HCT116 (cell line): ENCODE data around the gene ABI1. TPM values are rescaled to one million over a fixed set of nuclear protein-coding genes. Genes with fewer than 3 reads are reported as not detected.

Source experiments
- ATAC-seq: fragments of 200-7000 bp; cut with Tn5 transposase; 2 replicates; pipeline ENCODE4 v1.9.1; 2020; ENCODE audit warnings: mild to moderate bottlenecking, moderate library complexity
- BruUV-seq: library from RNA; stranded (reverse); fragments of 400-500 nt; replicated peaks from 2 replicates; lab custom pipeline; 2021; lab: Mats Ljungman, UMichigan
- CTCF ChIA-PET: fragments of 300-600 bp; sonication (Branson Sonifier 250); formaldehyde crosslinking; loops from one replicate; lab custom pipeline; 2021; ENCODE audit warnings: antibody characterized with exemption; lab: Charles Lee
- POLR2A ChIA-PET: fragments of 300-600, 350-600 bp; sonication (Branson Sonifier 250); formaldehyde crosslinking; loops from one replicate; lab custom pipeline; 2021; ENCODE audit warnings: antibody characterized with exemption; lab: Charles Lee
- RAD21 ChIA-PET, 2 experiments: fragments of 300-600 bp; sonication (Branson Sonifier 250); formaldehyde crosslinking; loops; one replicate each; lab custom pipeline; 2023; ENCODE audit warnings: low total read pairs in 2 of 2; ENCODE audit not compliant: uncharacterized antibody in 2 of 2, unreplicated experiment in 2 of 2, low non-redundant PET in 1 of 2; lab: Charles Lee
- DNase-seq: peaks from one replicate; pipeline ENCODE4 v3.0.0-alpha.2; 2010; ENCODE audit warnings: low read depth, low spot score
- H2AFZ ChIP-seq: fragments of 200-600 bp; shearing (Covaris generic), sonication (generic); 2 replicates; pipeline ENCODE4 v1.6.1; 2017; ENCODE audit warnings: low read depth, mixed run types, mixed read lengths, antibody characterized with exemption, low read length; ENCODE audit not compliant: poor library complexity, severe bottlenecking
- H3K27ac ChIP-seq: 2 replicates; pipeline ENCODE4 v1.5.1; 2012; ENCODE audit warnings: low read depth, low read length
- H3K27me3 ChIP-seq: fragments of 200-600 bp; sonication (generic); 2 replicates; pipeline ENCODE4 v1.6.1; 2016; ENCODE audit warnings: mixed run types, low read length, mixed read lengths; ENCODE audit not compliant: insufficient read depth
- H3K36me3 ChIP-seq, 2 experiments: fragments of 200-500 bp in 1 of 2; fragments of 200-600 bp in 1 of 2; sonication (Bioruptor generic) in 1 of 2; sonication (generic) in 1 of 2; 2 replicates each; pipeline versions ENCODE4 v1.5.1 to v1.6.1; 2014 to 2016; ENCODE audit warnings: low read length in 2 of 2, inconsistent platforms in 1 of 2, mixed read lengths in 1 of 2, mixed run types in 1 of 2; ENCODE audit not compliant: insufficient read depth in 2 of 2, control insufficient read depth in 1 of 2
- H3K4me1 ChIP-seq, 2 experiments: fragments of 200-600 bp in 1 of 2; sonication (generic) in 1 of 2; 2 replicates each; pipeline versions ENCODE4 v1.5.1 to v1.6.1; 2012 to 2017; ENCODE audit warnings: low read length in 2 of 2, inconsistent platforms in 1 of 2, mild to moderate bottlenecking in 1 of 2, mixed read lengths in 1 of 2, mixed run types in 1 of 2, moderate library complexity in 1 of 2; ENCODE audit not compliant: insufficient read depth in 2 of 2, control insufficient read depth in 1 of 2
- H3K4me2 ChIP-seq: fragments of 200-600 bp; sonication (generic); 2 replicates; pipeline ENCODE4 v1.6.1; 2017; ENCODE audit warnings: mixed run types, low read length, mixed read lengths
- H3K4me3 ChIP-seq, 2 experiments: fragments of 200-600 bp in 1 of 2; sonication (generic) in 1 of 2; replicated peaks in 1 of 2; 2 replicates each; pipeline ENCODE4 v1.5.1; 2011 to 2016; ENCODE audit warnings: low read length in 2 of 2, control low read depth in 1 of 2, low read depth in 1 of 2, mild to moderate bottlenecking in 1 of 2, mixed read lengths in 1 of 2, mixed run types in 1 of 2
- H3K79me2 ChIP-seq: fragments of 200-600 bp; sonication (generic); 2 replicates; pipeline ENCODE4 v1.6.1; 2017; ENCODE audit warnings: mild to moderate bottlenecking, mixed run types, low read length, moderate library complexity, mixed read lengths; ENCODE audit not compliant: insufficient read depth
- H3K9ac ChIP-seq: fragments of 200-600 bp; sonication (generic); 2 replicates; pipeline ENCODE4 v1.6.1; 2016; ENCODE audit warnings: low read length, mixed read lengths
- H3K9me2 ChIP-seq: fragments of 200-600 bp; sonication (generic), shearing (Covaris generic); 2 replicates; pipeline ENCODE4 v1.6.1; 2017; ENCODE audit warnings: mixed run types, mild to moderate bottlenecking, moderate library complexity; ENCODE audit not compliant: insufficient read depth
- H3K9me3 ChIP-seq, 2 experiments: fragments of 200-500 bp in 1 of 2; fragments of 200-600 bp in 1 of 2; sonication (Bioruptor generic) in 1 of 2; sonication (generic) in 1 of 2; 2 replicates each; pipeline ENCODE4 v1.6.1; 2014 to 2017; ENCODE audit warnings: low read length in 2 of 2, mixed read lengths in 2 of 2, inconsistent platforms in 1 of 2, low read depth in 1 of 2, mild to moderate bottlenecking in 1 of 2, mixed run types in 1 of 2, moderate library complexity in 1 of 2; ENCODE audit not compliant: control insufficient read depth in 1 of 2, insufficient read depth in 1 of 2
- H4K20me1 ChIP-seq: fragments of 200-600 bp; sonication (generic), shearing (Covaris generic); 2 replicates; pipeline ENCODE4 v1.6.1; 2017; ENCODE audit warnings: mixed run types, mild to moderate bottlenecking, moderate library complexity; ENCODE audit not compliant: insufficient read depth
- CBX3 ChIP-seq: IDR thresholded peaks from 2 replicates; pipeline ENCODE4 v1.6.1; 2012; ENCODE audit warnings: low read depth
- CEBPB ChIP-seq: IDR thresholded peaks from 2 replicates; pipeline ENCODE4 v1.6.1; 2012; ENCODE audit warnings: low read depth
- CTCF ChIP-seq, 3 experiments: fragments of 200-600 bp in 1 of 3; sonication (generic) in 1 of 3; IDR thresholded peaks in 2 of 3; conservative IDR thresholded peaks in 1 of 3; 2 replicates each; pipeline ENCODE4 v1.5.1; 2012 to 2017; ENCODE audit warnings: low read depth in 2 of 3, low read length in 2 of 3, antibody characterized with exemption in 1 of 3, borderline replicate concordance in 1 of 3, control low read depth in 1 of 3, mild to moderate bottlenecking in 1 of 3, mixed read lengths in 1 of 3, mixed run types in 1 of 3, moderate library complexity in 1 of 3; ENCODE audit not compliant: insufficient read depth in 1 of 3
- EGR1 ChIP-seq: IDR thresholded peaks from 2 replicates; pipeline ENCODE4 v1.6.1; 2012; ENCODE audit warnings: low read depth
- ELF1 ChIP-seq: IDR thresholded peaks from 2 replicates; pipeline ENCODE4 v1.6.1; 2012; ENCODE audit warnings: low read depth, borderline replicate concordance
- EZH2 ChIP-seq: fragments of 200-600 bp; sonication (generic); IDR thresholded peaks from 2 replicates; pipeline ENCODE4 v1.6.1; 2017; ENCODE audit warnings: antibody characterized with exemption, mixed run types
- MAX ChIP-seq: IDR thresholded peaks from 2 replicates; pipeline ENCODE4 v1.6.1; 2012
- POLR2AphosphoS5 ChIP-seq: IDR thresholded peaks from 2 replicates; pipeline ENCODE4 v1.6.1; 2011; ENCODE audit warnings: mild to moderate bottlenecking, low read depth, low read length, moderate library complexity
- RAD21 ChIP-seq: IDR thresholded peaks from 2 replicates; pipeline ENCODE4 v1.6.1; 2012; ENCODE audit warnings: low read depth, mild to moderate bottlenecking
- REST ChIP-seq: IDR thresholded peaks from 2 replicates; pipeline ENCODE4 v1.6.1; 2012; ENCODE audit warnings: low read depth
- SIN3A ChIP-seq: IDR thresholded peaks from 2 replicates; pipeline ENCODE4 v1.6.1; 2012; ENCODE audit warnings: low read depth
- TCF7L2 ChIP-seq: IDR thresholded peaks from 2 replicates; pipeline ENCODE4 v1.7.0; 2011; ENCODE audit warnings: borderline replicate concordance, inconsistent platforms; ENCODE audit not compliant: insufficient read depth, insufficient read length; ENCODE audit errors: extremely low read depth
- intact Hi-C: fragments of 100-400 bp; cut with micrococcal nuclease; formaldehyde crosslinking; loops from 2 replicates; pipeline ENCODE4 v1.10.0; 2022
- total RNA-seq: library from RNA; stranded (reverse); gene quantifications from one replicate; pipeline ENCODE4 v1.2.1, GENCODE V29; 2021; ENCODE audit not compliant: unreplicated experiment
- TF ChIP-seq, protein P1 (sequence below): IDR thresholded peaks from 2 replicates; pipeline ENCODE4 v1.6.1; 2011; ENCODE audit warnings: mild to moderate bottlenecking, low read length, moderate library complexity; ENCODE audit not compliant: insufficient replicate concordance; ENCODE audit errors: extremely low read depth

The ABI1 gene
- total RNA-seq, 1 experiment from 2014 or later, result 34.8 TPM

DNA sequence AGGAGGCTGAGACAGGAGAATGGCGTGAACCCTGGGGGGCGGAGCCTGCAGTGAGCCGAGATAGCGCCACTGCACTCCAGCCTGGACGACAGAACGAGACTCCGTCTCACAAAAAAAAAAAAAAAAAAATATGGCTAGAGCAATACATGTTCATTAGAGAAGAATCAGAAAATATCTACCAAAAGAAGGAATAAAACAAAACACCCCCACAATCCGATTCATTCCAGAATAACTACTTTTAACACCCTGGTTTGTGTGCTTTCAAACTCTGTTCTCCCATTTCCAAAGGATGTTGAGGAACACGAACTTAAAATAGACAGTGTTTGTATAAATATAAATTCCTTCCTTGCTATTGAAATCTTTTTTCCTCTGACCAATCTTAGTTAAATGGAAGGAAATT lies 156.8 kb downstream of the ABI1 start:
- Histone ChIP-seq H3K27ac (no peak overlapping the region), H4K20me1 (0 out of 2 replicates have a peak, but pooled peaks cover 4% of the 10 kb centered on the region), H3K4me2 (no peak overlapping the region), H3K27me3 (no peaks in the 10 kb centered on the region), H3K9me3 (no peaks in the 10 kb centered on the region), H3K9me2 (no peaks in the 10 kb centered on the region), H3K79me2 (peaks cover 89% of the 10 kb centered on the region), H3K36me3 (peaks cover 30 to 53% of the 10 kb centered on the region in 2 experiments), H2AFZ (no peak overlapping the region), H3K4me3 (no peak overlapping the region), H3K9ac (no peak overlapping the region), H3K4me1 (peaks cover under 1 to 6% of the 10 kb centered on the region in 2 experiments; a peak in 3 of 4 replicates)
- CTCF ChIA-PET, result no interaction called here
- TF ChIP-seq CEBPB, result no peak
- no peak for TF ChIP-seq EZH2
- TF ChIP-seq, protein P1, sequence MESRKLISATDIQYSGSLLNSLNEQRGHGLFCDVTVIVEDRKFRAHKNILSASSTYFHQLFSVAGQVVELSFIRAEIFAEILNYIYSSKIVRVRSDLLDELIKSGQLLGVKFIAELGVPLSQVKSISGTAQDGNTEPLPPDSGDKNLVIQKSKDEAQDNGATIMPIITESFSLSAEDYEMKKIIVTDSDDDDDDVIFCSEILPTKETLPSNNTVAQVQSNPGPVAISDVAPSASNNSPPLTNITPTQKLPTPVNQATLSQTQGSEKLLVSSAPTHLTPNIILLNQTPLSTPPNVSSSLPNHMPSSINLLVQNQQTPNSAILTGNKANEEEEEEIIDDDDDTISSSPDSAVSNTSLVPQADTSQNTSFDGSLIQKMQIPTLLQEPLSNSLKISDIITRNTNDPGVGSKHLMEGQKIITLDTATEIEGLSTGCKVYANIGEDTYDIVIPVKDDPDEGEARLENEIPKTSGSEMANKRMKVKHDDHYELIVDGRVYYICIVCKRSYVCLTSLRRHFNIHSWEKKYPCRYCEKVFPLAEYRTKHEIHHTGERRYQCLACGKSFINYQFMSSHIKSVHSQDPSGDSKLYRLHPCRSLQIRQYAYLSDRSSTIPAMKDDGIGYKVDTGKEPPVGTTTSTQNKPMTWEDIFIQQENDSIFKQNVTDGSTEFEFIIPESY, result no peak
- TF ChIP-seq POLR2AphosphoS5, result no peak
- no peak for TF ChIP-seq CBX3
- TF ChIP-seq TCF7L2, result no peak
- TF ChIP-seq MAX, result no peak
- no peak for TF ChIP-seq EGR1
- no peak for TF ChIP-seq RAD21
- TF ChIP-seq ELF1, result no peak
- no peak for TF ChIP-seq CTCF (IDR thresholded peaks at IDR 0.05 in 2 of 3, conservative IDR thresholded peaks at IDR 0.05 in 1 of 3; ENCODE audit: borderline replicate concordance in 1 of 3, insufficient read depth in 1 of 3, low read depth in 2 of 3, low read length in 2 of 3)
- no peak for TF ChIP-seq REST
- TF ChIP-seq SIN3A, result no peak
- POLR2A ChIA-PET, result no interaction called here
- intact Hi-C loops, result no loop called here
- no peak for ATAC-seq
- no peak for DNase-seq
- RAD21 ChIA-PET, result no interaction called here
- no TSS peak for BruUV-seq
